K562 (cell line): ENCODE data around the gene RAB27B. TPM values are rescaled to one million over a fixed set of nuclear protein-coding genes. Genes with fewer than 3 reads are reported as not detected.

Source experiments
- ATAC-seq: fragments of 200-7000 bp; cut with Tn5 transposase; 3 replicates; pipeline ENCODE4 v1.9.1; 2020; ENCODE audit warnings: moderate library complexity
- BruUV-seq: library from RNA; stranded (reverse); fragments of 400-500 nt; replicated peaks from 2 replicates; lab custom pipeline; 2021; lab: Mats Ljungman, UMichigan
- CTCF ChIA-PET: fragments of 300-600 bp; formaldehyde crosslinking; extraction: SDS; loops from one replicate; lab custom pipeline; 2021; ENCODE audit warnings: low intra/inter-chr PET ratio; lab: Yijun Ruan, JAX
- POLR2A ChIA-PET: fragments of 300-600, 350-650 bp; sonication (Branson Sonifier 250); formaldehyde crosslinking; extraction: SDS; loops from one replicate; lab custom pipeline; 2021; ENCODE audit warnings: antibody characterized with exemption, inconsistent platforms; lab: Yijun Ruan, JAX
- DNase-seq, 4 experiments: peaks; one replicate each; pipeline versions ENCODE4 v3.0.0 to v3.0.0-alpha.2; 2011 to 2018; ENCODE audit warnings: low spot score in 3 of 4, mixed read lengths in 3 of 4; ENCODE audit errors: extremely low read depth in 1 of 4
- FAIRE-seq: peaks from 2 replicates; lab custom pipeline; 2011; peaks lifted over from hg19 to GRCh38; lab: Jason Lieb, UNC
- H2AFZ ChIP-seq: 2 replicates; pipeline ENCODE4 v1.6.0; 2011; ENCODE audit warnings: low read depth, low read length, control low read depth, inconsistent platforms
- H3K27ac ChIP-seq: fragments of 200-600 bp; 3 replicates; pipeline ENCODE4 v1.8.0; 2011; ENCODE audit warnings: low read depth, mild to moderate bottlenecking, control low read depth, inconsistent platforms, low read length, moderate library complexity, mixed read lengths; ENCODE audit errors: extremely low read depth
- H3K27me3 ChIP-seq, 2 experiments: fragments of 300-600 bp in 1 of 2; 2 replicates in 1 of 2; 3 replicates in 1 of 2; pipeline versions ENCODE4 v1.6.0 to v1.8.0; 2011; ENCODE audit warnings: inconsistent platforms in 2 of 2, low read length in 2 of 2, mild to moderate bottlenecking in 1 of 2, mixed read lengths in 1 of 2, moderate library complexity in 1 of 2; ENCODE audit not compliant: control insufficient read depth in 2 of 2, insufficient read depth in 2 of 2
- H3K36me3 ChIP-seq: fragments of 300-600 bp; 3 replicates; pipeline ENCODE4 v1.8.0; 2011; ENCODE audit warnings: mild to moderate bottlenecking, low read length, inconsistent platforms; ENCODE audit not compliant: control insufficient read depth, insufficient read depth
- H3K4me1 ChIP-seq, 2 experiments: fragments of 200-600 bp in 1 of 2; replicated peaks in 1 of 2; 2 replicates in 1 of 2; 3 replicates in 1 of 2; pipeline versions ENCODE4 v1.5.1 to v1.8.0; 2011; ENCODE audit warnings: inconsistent platforms in 2 of 2, low read length in 2 of 2, mild to moderate bottlenecking in 1 of 2, mixed read lengths in 1 of 2, moderate library complexity in 1 of 2; ENCODE audit not compliant: control insufficient read depth in 2 of 2, insufficient read depth in 2 of 2
- H3K4me2 ChIP-seq: 2 replicates; pipeline ENCODE4 v1.6.1; 2011; ENCODE audit warnings: low read length, control low read depth, inconsistent platforms, mixed read lengths; ENCODE audit not compliant: insufficient read depth
- H3K4me3 ChIP-seq: fragments of 200-600 bp; sonication (generic), shearing (Covaris generic); 2 replicates; pipeline ENCODE4 v1.5.1; 2016; ENCODE audit warnings: control low read depth, inconsistent platforms
- H3K79me2 ChIP-seq: fragments of 200-600 bp; 3 replicates; pipeline ENCODE4 v1.8.0; 2011; ENCODE audit warnings: low read length, inconsistent platforms; ENCODE audit not compliant: control insufficient read depth, insufficient read depth
- H3K9ac ChIP-seq, 2 experiments: 2 replicates each; pipeline versions ENCODE4 v1.6.0 to v1.6.1; 2011; ENCODE audit warnings: low read depth in 2 of 2, low read length in 2 of 2, control low read depth in 1 of 2, inconsistent platforms in 1 of 2, mild to moderate bottlenecking in 1 of 2, mixed read lengths in 1 of 2; ENCODE audit not compliant: insufficient read depth in 1 of 2
- H3K9me1 ChIP-seq: one replicate; pipeline ENCODE4 v1.6.0; 2011; ENCODE audit warnings: inconsistent platforms, mild to moderate bottlenecking, low read length, moderate library complexity; ENCODE audit not compliant: control insufficient read depth, insufficient read depth
- H3K9me3 ChIP-seq: replicated peaks from 2 replicates; pipeline ENCODE4 v1.5.1; 2011; ENCODE audit warnings: low read depth, low read length, inconsistent platforms; ENCODE audit not compliant: control insufficient read depth, insufficient read depth
- H4K20me1 ChIP-seq: replicated peaks from 2 replicates; pipeline ENCODE4 v1.6.1; 2011; ENCODE audit warnings: low read length, inconsistent platforms, mixed read lengths; ENCODE audit not compliant: control insufficient read depth, insufficient read depth
- CREB3 ChIP-seq: fragments of 450-650 bp; conservative IDR thresholded peaks from 2 replicates; pipeline ENCODE4 v1.6.1; 2016; ENCODE audit warnings: missing genetic modification characterization, low read depth, mild to moderate bottlenecking, missing compliant biosample characterization, moderate library complexity
- CSDE1 ChIP-seq, 2 experiments: fragments of 450-650 bp; IDR thresholded peaks; 2 replicates each; pipeline ENCODE4 v1.6.1; 2016; ENCODE audit warnings: mild to moderate bottlenecking in 1 of 2
- EGR1 ChIP-seq: fragments of 450-650 bp; conservative IDR thresholded peaks from 2 replicates; pipeline ENCODE4 v1.6.1; 2017; ENCODE audit warnings: mild to moderate bottlenecking
- FOXK2 ChIP-seq, 2 experiments: fragments of 450-650 bp; IDR thresholded peaks in 1 of 2; conservative IDR thresholded peaks in 1 of 2; 2 replicates each; pipeline ENCODE4 v1.6.1; 2016; ENCODE audit warnings: low read depth in 2 of 2, mild to moderate bottlenecking in 1 of 2
- GATAD2A ChIP-seq: fragments of 450-650 bp; IDR thresholded peaks from 2 replicates; pipeline ENCODE4 v1.6.1; 2017
- GTF2F1 ChIP-seq: IDR thresholded peaks from 2 replicates; pipeline ENCODE4 v1.6.1; 2011; ENCODE audit warnings: low read depth, low read length, improper control_type of control experiment
- MAFK ChIP-seq: IDR thresholded peaks from 2 replicates; pipeline ENCODE4 v1.6.1; 2011; ENCODE audit warnings: low read length, improper control_type of control experiment
- MITF ChIP-seq: IDR thresholded peaks from 2 replicates; pipeline ENCODE4 v1.6.1; 2014; ENCODE audit warnings: antibody characterized with exemption
- MYC ChIP-seq, 2 experiments: fragments of 250-450 bp in 1 of 2; sonication (Bioruptor Pico) in 1 of 2; IDR thresholded peaks; 2 replicates each; pipeline versions ENCODE4 v1.5.1 to v1.6.1; 2012 to 2021; ENCODE audit warnings: low read depth in 2 of 2, borderline replicate concordance in 1 of 2, improper control_type of control experiment in 1 of 2, low read length in 1 of 2, mild to moderate bottlenecking in 1 of 2, moderate library complexity in 1 of 2
- NCOA2 ChIP-seq, 2 experiments: fragments of 450-650 bp; IDR thresholded peaks; 2 replicates each; pipeline ENCODE4 v1.6.1; 2018; ENCODE audit warnings: mild to moderate bottlenecking in 2 of 2, moderate library complexity in 1 of 2; ENCODE audit not compliant: partially characterized antibody in 2 of 2
- NFE2 ChIP-seq: IDR thresholded peaks from 2 replicates; pipeline ENCODE4 v1.6.1; 2014; ENCODE audit warnings: antibody characterized with exemption, low read depth
- PTBP1 ChIP-seq: fragments of 200-400 bp; formaldehyde crosslinking; IDR thresholded peaks from 2 replicates; pipeline ENCODE4 v1.6.1; 2017; ENCODE audit warnings: low read depth, low read length
- SFPQ ChIP-seq: fragments of 200-400 bp; formaldehyde crosslinking; IDR thresholded peaks from 2 replicates; pipeline ENCODE4 v1.6.1; 2017; ENCODE audit warnings: mild to moderate bottlenecking, low read depth, low read length, moderate library complexity
- SREBF2 ChIP-seq: sonication (generic); formaldehyde crosslinking; IDR thresholded peaks from 2 replicates; pipeline ENCODE4 v1.4.0; 2020; ENCODE audit warnings: mild to moderate bottlenecking, missing genetic modification reagents
- TSC22D4 ChIP-seq: fragments of 450-650 bp; IDR thresholded peaks from 2 replicates; pipeline ENCODE4 v1.6.1; 2016; ENCODE audit warnings: missing genetic modification characterization, missing biosample characterization, control low read depth
- ZNF121 ChIP-seq: sonication (generic); formaldehyde crosslinking; conservative IDR thresholded peaks from 2 replicates; pipeline ENCODE4 v1.8.0; 2022; ENCODE audit warnings: missing genetic modification reagents
- WGBS: fragments of 100-300 bp; shearing (Covaris generic); methylation state at CpG from one replicate; pipeline ENCODE4 v1.1.6; 2016; ENCODE audit warnings: low coverage, mixed read lengths; ENCODE audit not compliant: insufficient coverage; ENCODE audit errors: missing lambda C conversion rate; 5-methylcytosine and 5-hydroxymethylcytosine counted together
- in situ Hi-C: fragments of 300-500 bp; cut with MboI; formaldehyde crosslinking; loops from 4 replicates; pipeline ENCODE4 v1.15.0; 2018; ENCODE audit warnings: inconsistent platforms, mixed read lengths
- intact Hi-C: fragments of 100-400 bp; cut with micrococcal nuclease; formaldehyde crosslinking; loops from 2 replicates; pipeline ENCODE4 v1.14.2; 2022
- polyA plus RNA-seq, 8 experiments: library from polyadenylated mRNA; depleted of rRNA in 4 of 8; stranded (reverse) in 5 of 8; unstranded in 3 of 8; fragments of >200 nt; fragmentation: Nextera tagmentation in 2 of 8; fragmentation: Illumina TruSeq in 1 of 8; extraction: Ambion mirVana in 2 of 8; extraction: Trizol in 1 of 8; gene quantifications; 2 replicates each; pipeline versions ENCODE4 v1.2.1 to v1.2.3, GENCODE V29; 2011 to 2014; ENCODE audit warnings: inconsistent platforms in 1 of 8, missing spikeins in 1 of 8
- total RNA-seq, 7 experiments: library from RNA; depleted of rRNA in 6 of 7; stranded (reverse); fragments of >200 nt in 6 of 7; fragmentation: Illumina TruSeq in 2 of 7; extraction: Trizol in 2 of 7; gene quantifications; 2 replicates each; pipeline versions ENCODE4 v1.2.1 to v1.2.3, GENCODE V29; 2011 to 2021; ENCODE audit warnings: low replicate concordance in 1 of 7

Gene RAB27B
- total and polyA plus RNA-seq, 9 of the 15 experiments (the other 6 are each of a cell fraction or from before 2014, with no cell fraction given) = 0.44 to 5.7 (median 1.2) TPM

GRCh38 chr18:54787616-54788015 lies 40.7 kb upstream of the RAB27B start (continued):
- TF ChIP-seq MYC (IDR thresholded peaks at IDR 0.05; ENCODE audit: low read depth, low read length) (no peak), MYC (CRISPR knock-in tag; IDR thresholded peaks at IDR 0.05; ENCODE audit: borderline replicate concordance, low read depth) (no peak), FOXK2 (conservative IDR thresholded peaks at IDR 0.05 in 1 of 2, IDR thresholded peaks at IDR 0.05 in 1 of 2; ENCODE audit: low read depth in 2 of 2) (no peak), GTF2F1 (no peak), ZNF121 (CRISPR knock-in tag) (no peak), NFE2 (no peak), TSC22D4 (tag) (no peak), PTBP1 (no peak), EGR1 (no peak), MITF (no peak), NCOA2 (IDR thresholded peaks at IDR 0.05; ENCODE audit: partially characterized antibody in 2 of 2) (no peak), MAFK (no peak)

- Histone ChIP-seq H3K27me3 (no peaks in the 10 kb centered on the region), H2AFZ (no peak overlapping the region), H3K9me3 (no peaks in the 10 kb centered on the region), H3K9me1 (no peaks in the 10 kb centered on the region), H3K4me2 (no peak overlapping the region), H3K4me1 (peaks cover 0 to 3% of the 10 kb centered on the region in 2 experiments; a peak in 1 of 5 replicates), H3K27ac (no peak overlapping the region), H3K36me3 (no peaks in the 10 kb centered on the region), H4K20me1 (no peaks in the 10 kb centered on the region), H3K79me2 (no peaks in the 10 kb centered on the region), H3K4me3 (no peak overlapping the region), H3K9ac (no peak overlapping the region)
- WGBS = 8% methylated on average over 1 of the region's 1 CpG
- no peak for ATAC-seq
- FAIRE-seq = no peak
- no TSS peak for BruUV-seq
- DNase-seq = no peak
- ChIA-PET POLR2A (no interaction called here), CTCF (no interaction called here)
- in situ Hi-C loops (no loop called here), intact Hi-C loops (no loop called here)
- TF ChIP-seq SREBF2 (no peak), SFPQ (no peak), GATAD2A (no peak), CREB3 (no peak), CSDE1 (IDR thresholded peaks at IDR 0.05) (no peak)
Observed at GRCh38 chr18:54790109-54790508, 38.2 kb upstream of the RAB27B start.
